ENCODE measurements around the gene PADI2. TPM values are rescaled to one million over a fixed set of nuclear protein-coding genes. Genes with fewer than 3 reads are reported as not detected.

Gene PADI2
- total RNA-seq, 4 donors from 2014 or later, result 15.4 to 27.2 (median 18.6) TPM

DNA sequence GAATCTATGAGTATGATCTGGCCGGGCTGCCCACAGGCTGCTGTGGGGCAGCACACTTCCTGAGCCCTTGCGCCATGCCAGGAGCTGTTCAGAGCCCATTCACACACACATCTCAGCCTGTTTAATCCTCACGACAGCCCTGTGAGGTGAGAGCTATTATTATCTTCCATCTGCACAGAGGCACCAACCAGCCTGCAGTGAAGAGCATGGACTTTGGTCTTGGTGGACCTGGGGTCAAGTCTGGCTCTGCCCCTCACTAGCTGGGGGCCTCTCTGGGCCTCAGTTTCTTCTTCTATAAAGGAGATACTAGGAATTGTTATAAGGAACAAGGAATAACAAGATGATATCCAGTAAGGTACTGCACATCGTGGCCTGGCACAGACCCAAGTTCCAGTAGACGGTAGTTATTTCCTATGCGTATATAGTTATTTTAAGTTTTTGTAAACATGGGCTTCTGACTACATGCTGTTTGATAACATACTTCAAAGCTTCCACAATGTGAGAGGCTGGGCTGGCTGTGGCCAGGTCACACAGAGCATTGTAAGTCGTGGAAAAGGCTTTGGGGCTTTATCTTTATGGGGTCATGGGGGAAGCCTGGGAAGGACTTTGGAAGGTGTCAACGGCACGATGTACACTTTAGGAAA lies 3.4 kb upstream of the PADI2 start:
- WGBS, result 52% methylated on average over 9 of the region's 9 CpGs
- no peaks in the 10 kb centered on the region for H3K9me3 ChIP-seq
- DNase-seq (ENCODE audit: low spot score in 2 of 2), result no peak
- H3K4me1 ChIP-seq, result peaks cover 23% of the 10 kb centered on the region
- peaks cover 29% of the 10 kb centered on the region for H3K27me3 ChIP-seq
- TF ChIP-seq POLR2AphosphoS5 (IDR thresholded peaks at IDR 0.05), result no peak
- TF ChIP-seq, protein P1, sequence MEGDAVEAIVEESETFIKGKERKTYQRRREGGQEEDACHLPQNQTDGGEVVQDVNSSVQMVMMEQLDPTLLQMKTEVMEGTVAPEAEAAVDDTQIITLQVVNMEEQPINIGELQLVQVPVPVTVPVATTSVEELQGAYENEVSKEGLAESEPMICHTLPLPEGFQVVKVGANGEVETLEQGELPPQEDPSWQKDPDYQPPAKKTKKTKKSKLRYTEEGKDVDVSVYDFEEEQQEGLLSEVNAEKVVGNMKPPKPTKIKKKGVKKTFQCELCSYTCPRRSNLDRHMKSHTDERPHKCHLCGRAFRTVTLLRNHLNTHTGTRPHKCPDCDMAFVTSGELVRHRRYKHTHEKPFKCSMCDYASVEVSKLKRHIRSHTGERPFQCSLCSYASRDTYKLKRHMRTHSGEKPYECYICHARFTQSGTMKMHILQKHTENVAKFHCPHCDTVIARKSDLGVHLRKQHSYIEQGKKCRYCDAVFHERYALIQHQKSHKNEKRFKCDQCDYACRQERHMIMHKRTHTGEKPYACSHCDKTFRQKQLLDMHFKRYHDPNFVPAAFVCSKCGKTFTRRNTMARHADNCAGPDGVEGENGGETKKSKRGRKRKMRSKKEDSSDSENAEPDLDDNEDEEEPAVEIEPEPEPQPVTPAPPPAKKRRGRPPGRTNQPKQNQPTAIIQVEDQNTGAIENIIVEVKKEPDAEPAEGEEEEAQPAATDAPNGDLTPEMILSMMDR (IDR thresholded peaks at IDR 0.05), result no peak
- TF ChIP-seq POLR2A (IDR thresholded peaks at IDR 0.05), result no peak
- TF ChIP-seq EP300 (IDR thresholded peaks at IDR 0.05), result no peak
- no peaks in the 10 kb centered on the region for H3K36me3 ChIP-seq
- H3K4me3 ChIP-seq, result no peak overlapping the region
- no peak overlapping the region for H3K27ac ChIP-seq

GRCh38 chr1:17121881-17122280 lies 2.6 kb upstream of the PADI2 start:
- peaks cover 23% of the 10 kb centered on the region for H3K4me1 ChIP-seq
- H3K27me3 ChIP-seq, result peaks cover 36% of the 10 kb centered on the region
- 75% methylated on average over 4 of the region's 8 CpGs for WGBS
- DNase-seq (ENCODE audit: low spot score in 2 of 2), result no peak
- no peak overlapping the region for H3K4me3 ChIP-seq
- no peaks in the 10 kb centered on the region for H3K36me3 ChIP-seq
- H3K9me3 ChIP-seq, result no peaks in the 10 kb centered on the region
- no peak overlapping the region for H3K27ac ChIP-seq
- no peak for TF ChIP-seq POLR2A (IDR thresholded peaks at IDR 0.05)
- no peak for TF ChIP-seq EP300 (IDR thresholded peaks at IDR 0.05)
- no peak for TF ChIP-seq POLR2AphosphoS5 (IDR thresholded peaks at IDR 0.05)
- TF ChIP-seq, protein P1 (IDR thresholded peaks at IDR 0.05), result no peak

- no peak for DNase-seq (ENCODE audit: low spot score in 2 of 2)
- no peak overlapping the region for H3K27ac ChIP-seq
- H3K4me1 ChIP-seq, result peaks cover 23% of the 10 kb centered on the region
- peaks cover 43% of the 10 kb centered on the region for H3K27me3 ChIP-seq
- H3K4me3 ChIP-seq, result no peak overlapping the region
- no peaks in the 10 kb centered on the region for H3K9me3 ChIP-seq
- 78% methylated on average over 7 of the region's 23 CpGs for WGBS
- TF ChIP-seq EP300 (IDR thresholded peaks at IDR 0.05) (no peak), POLR2A (IDR thresholded peaks at IDR 0.05) (no peak), POLR2AphosphoS5 (IDR thresholded peaks at IDR 0.05) (no peak)
- TF ChIP-seq, protein P1 (IDR thresholded peaks at IDR 0.05), result no peak
- H3K36me3 ChIP-seq, result no peaks in the 10 kb centered on the region
Measured at GRCh38 chr1:17120962-17121837, 1.9 kb upstream of the PADI2 start.

DNA sequence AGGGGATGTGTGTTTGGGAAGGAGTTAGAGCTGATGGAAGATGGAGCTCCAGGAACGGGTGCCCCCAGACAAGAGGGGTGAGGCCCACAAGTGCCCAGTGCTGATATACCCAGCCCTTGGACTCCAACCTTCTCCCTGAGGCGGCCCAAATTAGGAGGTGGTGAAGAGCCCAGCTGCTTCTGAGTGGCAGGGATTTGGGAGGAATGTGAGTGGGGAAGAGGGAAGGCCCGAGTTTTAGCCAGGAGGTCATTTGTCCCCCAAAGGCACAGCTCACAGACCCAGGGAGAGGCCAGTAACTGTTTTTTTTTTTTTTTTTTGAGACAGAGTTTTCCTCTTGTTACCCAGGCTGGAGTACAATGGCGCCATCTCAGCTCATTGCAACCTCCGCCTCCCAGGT lies 1.2 kb upstream of the PADI2 start:
- 90% methylated on average over 5 of the region's 5 CpGs for WGBS
- Histone ChIP-seq H3K27ac (no peak overlapping the region), H3K36me3 (no peaks in the 10 kb centered on the region), H3K27me3 (peaks cover 50% of the 10 kb centered on the region), H3K4me3 (no peak overlapping the region), H3K9me3 (no peaks in the 10 kb centered on the region), H3K4me1 (peaks cover 16% of the 10 kb centered on the region)
- TF ChIP-seq POLR2A (IDR thresholded peaks at IDR 0.05) (no peak), EP300 (IDR thresholded peaks at IDR 0.05) (no peak), POLR2AphosphoS5 (IDR thresholded peaks at IDR 0.05) (no peak)
- TF ChIP-seq, protein P1 (IDR thresholded peaks at IDR 0.05), result no peak
- no peak for DNase-seq (ENCODE audit: low spot score in 2 of 2)
